NOMO-1 treated with dmso at 0.1 percent for 144 hours (cell line): Measurements from ENCODE around the gene MAP3K6.
"Not testable (repeated sequence)": the region's sequence is repeated elsewhere in the genome, so short reads cannot be mapped to it uniquely, and the experiment has no call there.

ENCODE experiments used
- DNase-seq: peaks from one replicate; lab custom pipeline; 2025; ENCODE audit not compliant: unreplicated experiment; lab: John Stamatoyannopoulos, UW

The MAP3K6 gene, protein sequence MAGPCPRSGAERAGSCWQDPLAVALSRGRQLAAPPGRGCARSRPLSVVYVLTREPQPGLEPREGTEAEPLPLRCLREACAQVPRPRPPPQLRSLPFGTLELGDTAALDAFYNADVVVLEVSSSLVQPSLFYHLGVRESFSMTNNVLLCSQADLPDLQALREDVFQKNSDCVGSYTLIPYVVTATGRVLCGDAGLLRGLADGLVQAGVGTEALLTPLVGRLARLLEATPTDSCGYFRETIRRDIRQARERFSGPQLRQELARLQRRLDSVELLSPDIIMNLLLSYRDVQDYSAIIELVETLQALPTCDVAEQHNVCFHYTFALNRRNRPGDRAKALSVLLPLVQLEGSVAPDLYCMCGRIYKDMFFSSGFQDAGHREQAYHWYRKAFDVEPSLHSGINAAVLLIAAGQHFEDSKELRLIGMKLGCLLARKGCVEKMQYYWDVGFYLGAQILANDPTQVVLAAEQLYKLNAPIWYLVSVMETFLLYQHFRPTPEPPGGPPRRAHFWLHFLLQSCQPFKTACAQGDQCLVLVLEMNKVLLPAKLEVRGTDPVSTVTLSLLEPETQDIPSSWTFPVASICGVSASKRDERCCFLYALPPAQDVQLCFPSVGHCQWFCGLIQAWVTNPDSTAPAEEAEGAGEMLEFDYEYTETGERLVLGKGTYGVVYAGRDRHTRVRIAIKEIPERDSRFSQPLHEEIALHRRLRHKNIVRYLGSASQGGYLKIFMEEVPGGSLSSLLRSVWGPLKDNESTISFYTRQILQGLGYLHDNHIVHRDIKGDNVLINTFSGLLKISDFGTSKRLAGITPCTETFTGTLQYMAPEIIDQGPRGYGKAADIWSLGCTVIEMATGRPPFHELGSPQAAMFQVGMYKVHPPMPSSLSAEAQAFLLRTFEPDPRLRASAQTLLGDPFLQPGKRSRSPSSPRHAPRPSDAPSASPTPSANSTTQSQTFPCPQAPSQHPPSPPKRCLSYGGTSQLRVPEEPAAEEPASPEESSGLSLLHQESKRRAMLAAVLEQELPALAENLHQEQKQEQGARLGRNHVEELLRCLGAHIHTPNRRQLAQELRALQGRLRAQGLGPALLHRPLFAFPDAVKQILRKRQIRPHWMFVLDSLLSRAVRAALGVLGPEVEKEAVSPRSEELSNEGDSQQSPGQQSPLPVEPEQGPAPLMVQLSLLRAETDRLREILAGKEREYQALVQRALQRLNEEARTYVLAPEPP (N-terminal part only)

DNA sequence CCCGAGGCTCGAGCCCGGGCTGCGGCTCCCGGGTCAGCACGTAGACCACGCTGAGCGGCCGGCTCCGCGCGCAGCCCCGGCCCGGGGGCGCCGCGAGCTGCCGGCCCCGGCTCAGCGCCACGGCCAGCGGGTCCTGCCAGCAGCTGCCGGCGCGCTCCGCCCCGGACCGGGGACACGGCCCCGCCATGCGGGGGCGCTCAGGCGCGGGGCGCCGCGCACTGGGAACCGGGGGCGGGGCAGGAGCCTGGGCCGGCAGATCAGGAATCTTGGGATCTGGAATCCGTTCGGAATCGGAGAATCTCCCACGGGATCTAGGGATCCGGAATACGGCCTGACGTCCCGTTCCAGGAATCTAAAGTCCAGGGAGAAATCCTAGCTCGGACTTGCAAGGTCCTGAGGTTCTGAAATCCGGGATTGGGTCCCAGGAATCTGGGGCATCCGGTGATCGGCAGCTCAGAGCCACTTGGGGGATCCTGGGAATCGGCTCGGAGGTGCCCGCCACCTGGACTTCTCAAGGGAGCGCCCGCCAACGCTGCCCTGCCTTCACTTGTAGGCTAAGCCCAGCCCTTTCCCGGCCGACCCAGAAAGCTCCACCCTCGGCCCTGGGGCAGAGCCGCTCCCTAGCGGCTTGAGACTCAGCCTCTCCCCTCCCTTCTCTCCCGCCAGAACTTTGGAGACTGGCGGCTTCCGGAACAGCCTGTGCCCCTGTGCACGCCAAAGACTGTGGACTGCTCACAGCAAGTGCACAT, at the start of gene MAP3K6:
TSS of gene MAP3K6 (minus strand) at position 551 of the 749 bp plus-strand sequence. CDS start at position 187, 364 bp downstream.
- peak; percentile 51 for DNase-seq

DNA sequence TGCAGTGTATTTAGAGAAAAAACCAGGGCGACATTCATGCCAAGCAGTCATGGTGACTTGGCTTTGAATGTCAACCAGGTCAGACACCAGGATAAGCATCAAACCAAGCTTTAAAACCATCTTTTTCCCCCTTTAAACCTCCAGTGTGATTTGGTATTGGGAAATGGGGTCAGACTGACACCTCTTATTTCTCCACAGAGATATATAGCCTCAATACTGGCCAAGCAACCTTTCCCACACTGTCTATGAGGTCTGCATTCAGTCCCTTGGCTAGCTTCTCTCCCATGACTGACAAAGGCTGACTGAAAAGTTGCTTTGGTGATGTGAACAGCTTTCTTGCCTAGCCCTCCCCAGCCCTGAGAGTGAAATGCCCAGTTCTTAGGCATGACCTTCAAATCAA, 47.3 kb upstream of the MAP3K6 start:
- no peak for DNase-seq

DNA sequence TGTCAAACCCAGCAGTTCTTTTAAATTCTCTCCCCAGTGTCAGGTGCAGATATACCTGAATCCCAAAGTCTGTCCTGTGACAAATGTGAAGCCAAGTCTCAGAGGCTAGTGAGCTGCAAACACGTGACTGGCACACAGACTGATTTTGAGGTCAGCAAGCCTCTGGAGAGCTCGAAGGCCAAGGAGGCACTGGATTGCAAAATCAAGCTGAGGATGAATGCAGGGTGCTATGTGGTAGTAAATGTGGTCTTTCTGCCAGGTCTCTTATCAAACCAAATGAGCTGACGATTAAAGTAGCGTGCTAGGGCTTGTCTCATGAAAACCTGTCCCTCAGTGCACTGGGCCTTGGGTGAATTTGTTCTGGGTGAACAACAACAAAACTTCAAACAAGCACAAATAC, 46.2 kb upstream of the MAP3K6 start:
- DNase-seq = no peak

DNA sequence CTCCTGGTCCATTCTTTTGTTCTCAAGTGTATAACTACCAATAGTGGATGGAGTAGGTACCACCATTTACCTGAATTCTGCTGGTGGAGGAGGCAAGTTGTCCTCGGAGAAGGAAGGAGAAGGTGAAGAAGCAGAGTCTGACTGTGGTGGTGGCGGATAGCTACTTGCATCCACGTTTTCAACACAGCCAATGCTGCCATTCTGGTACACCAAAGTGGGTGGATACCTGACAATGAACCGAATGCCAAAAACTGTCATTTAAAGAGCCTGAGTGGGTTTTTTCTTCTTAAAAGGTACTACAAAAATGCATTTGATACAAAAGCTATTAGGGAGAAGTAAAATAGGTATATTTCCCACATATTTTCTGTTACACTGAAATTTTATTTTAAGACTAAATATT, 45.7 kb upstream of the MAP3K6 start:
- DNase-seq = no peak

DNA sequence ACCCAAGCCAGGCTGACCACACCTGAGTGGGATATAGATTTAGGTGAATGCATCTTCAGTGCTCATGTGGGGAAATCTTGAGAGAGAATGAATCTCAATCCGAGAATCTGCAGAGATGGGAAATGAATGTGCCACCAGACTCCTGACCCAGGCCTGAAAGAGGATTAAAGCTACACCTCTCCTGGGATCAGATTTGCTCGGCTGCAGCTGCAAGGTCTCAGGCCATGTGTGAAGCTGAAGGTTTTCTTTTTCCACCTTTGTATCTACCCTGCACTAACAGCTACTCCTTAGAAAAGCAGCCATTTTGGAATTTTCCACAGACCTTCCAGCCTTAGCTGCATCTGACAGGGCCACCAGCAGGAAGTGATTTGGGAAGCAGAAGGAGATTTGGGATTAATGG, 43.9 kb upstream of the MAP3K6 start:
- no peak for DNase-seq

DNA sequence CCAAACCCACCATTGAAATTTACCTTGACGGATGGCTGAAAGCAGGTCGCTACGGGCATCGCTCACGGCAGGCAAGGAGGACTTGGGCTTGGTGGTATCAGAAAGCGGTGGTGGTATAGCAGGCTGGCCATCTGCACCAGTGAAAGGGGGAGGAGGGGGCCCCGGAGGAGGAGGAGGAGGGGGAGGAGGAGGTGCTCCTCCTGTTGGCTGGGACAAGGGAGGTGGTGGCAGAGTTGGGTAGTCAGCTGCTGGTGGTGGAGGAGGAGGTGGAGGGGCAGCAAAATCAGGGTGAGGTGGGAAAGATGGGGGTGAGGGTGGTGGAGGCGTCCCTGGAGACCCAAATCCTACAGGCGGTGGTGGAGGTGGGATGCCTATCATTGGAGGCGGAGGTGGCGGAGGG, 42.9 kb upstream of the MAP3K6 start:
- DNase-seq = no peak

DNA sequence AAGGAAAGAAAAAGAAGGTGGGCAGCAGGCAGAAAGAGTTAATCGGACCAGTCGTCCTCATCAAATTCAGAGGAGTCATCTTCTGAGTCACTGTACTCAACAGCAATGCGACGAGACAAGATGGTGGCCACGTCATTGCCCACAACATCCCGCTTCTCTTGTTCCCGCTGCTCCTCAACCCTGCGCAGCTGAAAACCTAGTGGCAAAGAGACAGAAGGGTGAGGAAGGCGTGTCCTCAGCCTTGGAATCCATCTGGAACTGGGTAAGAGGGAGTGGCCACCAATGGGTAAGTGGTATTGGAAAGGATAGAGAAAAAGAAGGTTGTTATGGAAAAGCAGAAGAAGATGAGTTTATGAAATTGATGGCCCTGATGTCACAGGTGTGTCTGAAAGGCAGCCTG, 41.4 kb upstream of the MAP3K6 start:
- DNase-seq = no peak

DNA sequence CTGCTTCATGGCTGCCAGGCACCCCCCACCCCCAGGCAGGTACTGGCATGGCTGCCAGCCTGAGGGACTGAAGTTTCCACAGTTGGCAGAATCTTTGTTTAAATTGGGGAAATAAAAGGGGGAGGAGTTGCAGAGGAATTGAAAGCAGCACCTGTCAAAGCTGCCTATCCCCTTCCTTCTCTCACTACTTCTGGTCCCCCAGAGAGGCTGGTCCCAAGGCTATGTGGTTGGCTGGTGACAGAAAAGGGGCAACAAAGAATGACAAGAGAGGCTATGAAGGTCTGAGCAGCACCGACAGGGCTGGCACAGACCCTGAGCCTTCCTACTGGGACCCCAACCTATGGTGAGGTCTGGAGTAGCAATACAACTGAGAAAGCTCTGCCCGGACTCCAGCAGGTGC, 40.0 kb upstream of the MAP3K6 start:
- not testable (repeated sequence) for DNase-seq

DNA sequence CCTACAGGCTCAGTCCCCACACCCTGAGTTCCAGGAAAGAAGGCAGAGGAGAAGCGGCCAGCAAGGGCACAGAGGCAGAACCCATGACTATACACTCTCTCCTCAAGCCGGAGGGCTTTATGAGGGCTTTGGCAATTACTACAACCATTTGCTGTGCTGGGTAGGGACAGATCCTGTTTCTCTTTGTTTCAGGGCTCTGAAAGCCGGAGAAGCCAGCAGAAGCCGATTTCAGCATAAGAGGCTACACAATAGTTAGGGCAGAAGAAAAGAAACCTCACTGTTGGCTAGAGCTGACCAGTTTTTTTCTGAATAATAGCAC, 39.6 kb upstream of the MAP3K6 start:
- no peak for DNase-seq

DNA sequence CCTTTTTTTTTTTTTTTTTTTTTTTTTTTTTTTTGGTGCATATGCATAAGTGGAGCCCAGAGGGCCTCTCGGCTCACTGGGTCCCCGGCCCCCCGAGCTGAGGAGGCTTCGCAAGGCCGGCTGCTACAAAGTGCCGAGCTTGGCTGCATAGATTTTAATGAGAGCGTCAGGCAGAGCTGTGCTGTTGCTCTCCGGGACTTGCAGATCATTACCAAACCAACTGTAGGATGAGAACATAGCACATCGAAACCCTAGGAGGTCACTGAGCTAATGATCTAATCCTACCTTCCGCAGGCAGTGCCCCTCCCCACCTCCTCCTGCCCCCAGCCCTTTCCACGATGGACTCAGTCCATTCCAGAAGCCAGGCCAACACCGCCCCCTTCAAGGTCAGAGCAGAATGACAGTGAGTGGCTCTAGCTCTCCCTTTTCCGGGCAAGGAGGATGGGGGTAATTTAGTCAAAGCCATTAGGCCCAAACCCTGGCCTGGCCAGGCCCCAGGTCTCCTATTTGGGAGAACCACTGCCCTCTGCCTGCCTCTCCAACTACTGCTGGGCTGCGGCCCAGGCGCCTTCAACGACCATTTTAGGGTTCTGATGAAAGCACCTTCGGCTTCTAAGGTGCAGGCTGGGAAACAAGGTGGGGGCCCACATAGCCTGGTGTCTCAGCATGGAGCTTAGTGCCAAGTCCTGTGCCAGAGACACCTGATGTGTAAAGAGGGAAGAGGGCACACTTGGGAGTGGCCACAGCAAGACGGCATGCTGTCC, 39.0 kb upstream of the MAP3K6 start:
- not testable (repeated sequence) for DNase-seq

DNA sequence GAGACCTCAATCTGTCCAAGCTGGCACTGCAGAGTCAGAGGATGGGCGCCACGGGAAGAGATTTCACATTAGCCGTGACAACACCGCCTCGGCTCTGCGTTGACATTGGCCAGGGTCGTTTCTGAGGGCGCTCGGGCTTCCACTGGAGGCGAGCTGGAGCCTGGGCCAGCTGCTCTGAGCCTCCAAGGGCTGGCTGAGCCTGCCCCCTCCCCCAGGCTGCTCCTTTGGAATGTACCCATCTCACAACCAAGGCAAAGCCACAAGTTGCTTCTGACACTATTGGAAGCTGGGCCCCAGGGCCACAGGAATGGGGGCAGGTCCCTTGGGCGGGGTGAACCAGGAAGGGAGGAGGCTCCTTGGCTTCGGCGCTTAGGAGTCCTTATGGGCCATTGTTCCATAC, 38.3 kb upstream of the MAP3K6 start:
- no peak for DNase-seq

DNA sequence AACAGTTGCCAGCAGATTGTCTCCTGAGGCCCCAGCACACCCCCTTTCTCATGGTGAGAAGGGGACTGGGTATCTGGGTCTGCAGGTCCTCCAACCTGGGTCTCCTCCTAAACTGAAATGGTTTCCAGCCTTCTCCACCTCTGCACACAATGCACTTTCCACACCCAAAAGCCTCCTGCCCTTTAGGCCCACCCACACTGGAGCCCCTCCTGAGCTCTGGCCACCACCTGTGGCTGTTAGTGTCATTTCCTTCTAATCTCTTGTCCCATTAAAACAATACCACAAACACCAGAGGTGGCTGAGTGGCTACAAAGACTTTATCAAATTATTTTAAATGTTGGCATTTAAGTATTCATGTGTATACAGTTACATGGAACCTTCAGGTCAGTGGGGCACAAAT, 37.2 kb upstream of the MAP3K6 start:
- no peak for DNase-seq

DNA sequence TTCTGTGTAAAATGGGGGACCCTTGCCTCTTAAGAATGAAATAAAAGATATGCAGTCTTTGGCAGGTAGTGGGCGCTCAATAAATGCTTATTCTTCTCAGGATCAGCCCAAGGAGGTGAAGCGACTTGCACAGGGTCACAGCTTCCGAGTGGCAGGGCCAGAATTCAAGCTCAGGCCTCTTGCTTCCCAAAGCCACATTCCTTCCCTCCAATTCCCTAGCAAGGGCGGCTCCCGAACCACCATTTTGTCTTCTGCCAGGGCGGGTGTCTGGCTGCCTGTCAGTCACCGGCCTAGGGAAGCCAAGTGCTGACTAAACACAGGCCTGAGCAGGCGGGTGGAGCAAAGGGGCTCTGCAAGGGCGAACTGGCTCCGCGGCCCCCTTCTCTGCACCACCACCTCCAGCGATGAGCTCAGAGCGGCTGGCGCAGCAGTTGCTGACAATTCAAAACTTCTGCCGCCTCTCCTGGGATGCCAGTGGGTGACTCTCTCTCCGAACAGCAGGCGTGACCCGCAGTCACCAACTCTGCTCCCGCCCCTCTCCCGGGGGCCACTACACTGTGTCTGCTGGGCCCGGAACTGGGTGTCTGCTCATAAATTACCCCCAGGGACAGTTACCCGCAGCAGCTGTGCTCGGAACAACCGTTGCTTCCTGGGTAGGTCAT, 36.4 kb upstream of the MAP3K6 start:
- DNase-seq = no peak

DNA sequence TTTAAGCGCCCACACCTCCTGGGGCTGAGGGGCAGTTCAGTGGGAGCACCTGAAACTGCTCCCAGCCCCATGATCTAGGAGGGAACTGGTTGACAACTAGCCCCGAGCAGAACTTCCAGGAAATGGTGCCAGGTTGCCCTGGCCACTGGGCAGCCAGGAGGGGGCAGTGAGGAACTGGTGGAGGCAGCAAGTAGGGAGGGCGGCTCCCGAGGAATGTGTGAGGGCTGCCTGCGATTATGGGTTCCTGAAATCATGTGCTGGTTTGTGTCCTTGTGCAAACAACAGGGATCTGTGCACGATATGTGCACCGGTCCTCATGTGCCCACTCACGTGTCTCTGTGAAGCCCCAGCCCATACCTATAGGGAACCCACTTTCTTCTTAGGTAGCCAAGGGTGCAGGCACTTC, 35.6 kb upstream of the MAP3K6 start:
- no peak for DNase-seq

DNA sequence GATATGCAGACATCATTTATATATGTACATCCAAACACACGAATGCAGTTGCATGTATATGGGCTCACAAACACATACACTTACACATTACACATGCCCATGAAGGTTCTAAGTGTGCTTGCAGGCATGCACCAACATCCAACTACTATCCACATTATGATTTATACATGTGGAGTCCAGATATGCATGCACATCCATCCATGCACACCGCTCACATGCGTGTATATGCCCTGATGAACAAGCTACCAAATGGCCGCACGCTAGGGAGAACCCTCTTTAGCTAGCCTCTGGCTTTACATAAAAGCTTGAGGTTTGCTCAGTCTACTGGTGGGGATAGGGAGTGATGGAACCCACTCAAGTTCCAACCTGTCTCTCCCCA, 34.2 kb upstream of the MAP3K6 start:
- no peak for DNase-seq

DNA sequence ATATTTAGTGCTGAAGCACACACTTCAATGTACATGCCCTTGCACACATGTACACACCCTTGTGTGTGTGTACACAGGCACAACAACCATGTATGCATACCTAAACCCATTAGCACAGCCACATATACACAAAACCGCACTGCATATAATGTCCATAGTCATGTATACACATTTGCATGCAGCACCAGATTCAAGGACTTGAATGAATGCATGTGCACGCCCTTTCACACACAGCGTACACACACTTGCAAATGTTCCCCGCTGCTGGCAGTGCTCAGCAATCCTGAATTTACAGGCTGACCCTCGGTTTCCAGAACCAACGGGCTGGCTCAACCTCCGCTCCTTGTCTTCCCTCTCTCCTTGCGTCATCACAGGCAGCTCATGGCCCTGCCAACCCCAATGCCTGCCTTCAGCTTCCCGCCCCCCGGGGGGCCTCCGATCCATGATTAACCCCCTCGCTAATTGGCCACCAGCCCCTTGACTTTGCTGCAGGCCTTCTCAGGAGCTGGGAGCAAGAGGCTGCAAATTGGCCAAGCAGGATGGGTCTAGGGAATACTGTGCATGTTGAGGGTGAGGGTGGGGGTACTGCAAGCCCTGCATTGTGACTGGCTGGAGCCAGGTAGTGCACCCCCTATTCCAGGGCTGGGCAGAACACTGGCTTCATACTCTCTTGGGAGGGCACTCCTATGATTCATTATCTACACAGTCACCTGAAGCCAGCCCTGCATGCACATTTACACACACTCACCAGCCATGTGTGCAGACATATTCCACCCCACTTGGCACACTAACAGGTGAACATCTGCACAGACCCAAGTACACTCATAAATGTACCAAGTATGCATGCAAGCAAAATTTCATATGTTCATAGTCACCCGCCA, 33.6 kb upstream of the MAP3K6 start:
- no peak for DNase-seq

DNA sequence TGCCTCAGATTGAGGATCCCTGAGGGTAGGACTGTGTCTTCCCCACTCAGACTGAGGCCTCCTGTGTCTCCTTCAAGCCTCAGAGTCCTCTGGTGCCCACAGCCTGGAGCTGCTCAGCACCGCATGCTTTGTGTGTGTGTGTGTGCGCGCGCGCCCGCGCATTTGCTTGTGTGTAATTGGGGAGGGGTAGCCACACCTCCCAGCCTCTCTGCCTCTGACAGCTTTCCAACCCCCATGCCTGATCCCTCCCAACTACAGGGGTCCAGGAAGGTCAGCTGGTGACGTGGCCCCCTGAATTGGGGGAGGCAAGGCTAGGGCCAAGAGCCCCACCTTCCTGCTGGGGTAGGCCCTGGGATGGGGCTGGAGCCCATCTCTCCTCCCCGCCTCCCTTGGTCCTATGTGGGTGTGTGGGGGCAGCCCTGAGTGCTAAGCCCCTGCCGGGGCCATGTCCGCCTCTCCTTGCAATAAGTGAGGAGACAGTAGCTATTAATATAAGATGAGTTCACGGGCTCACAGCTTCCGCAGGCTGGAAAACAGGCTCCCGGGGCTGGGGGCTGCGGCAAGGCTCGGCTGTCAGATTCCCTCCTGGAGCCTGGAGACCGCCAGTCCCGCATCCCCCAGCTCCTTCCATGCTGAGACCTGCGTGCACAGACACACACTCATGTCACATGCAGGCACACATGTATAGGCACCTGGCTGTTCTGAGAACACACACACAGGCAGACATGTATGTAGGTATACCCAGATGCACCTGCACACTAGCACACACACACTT, 32.7 kb upstream of the MAP3K6 start:
- DNase-seq = no peak
